Kidney (tissue), 14 donors: ENCODE measurements around the gene KRT37. TPM values are rescaled to one million over a fixed set of nuclear protein-coding genes. Genes with fewer than 3 reads are reported as not detected.

Experiments
- DNase-seq, 5 donors: peaks; one replicate each; pipeline ENCODE4 v3.0.0-alpha.2; 2013 to 2020
- FAIRE-seq: peaks from 2 replicates; lab custom pipeline; 2012; peaks lifted over from hg19 to GRCh38; lab: Jason Lieb, UNC
- H3K27ac ChIP-seq, 2 donors: one replicate each; pipeline ENCODE4 v1.7.0; 2013; ENCODE audit warnings: low read depth in 2 of 2, low read length in 2 of 2, inconsistent platforms in 1 of 2
- H3K27me3 ChIP-seq: one replicate; pipeline ENCODE4 v1.7.1; 2013; ENCODE audit warnings: low read length, inconsistent platforms; ENCODE audit not compliant: control insufficient read depth, insufficient read depth
- H3K36me3 ChIP-seq, 3 donors: one replicate each; pipeline versions ENCODE4 v1.7.0 to v1.7.1; 2013; ENCODE audit warnings: low read length in 3 of 3, control low read depth in 1 of 3, inconsistent platforms in 1 of 3; ENCODE audit not compliant: insufficient read depth in 3 of 3, control insufficient read depth in 2 of 3
- H3K4me1 ChIP-seq, 3 donors: one replicate each; pipeline versions ENCODE4 v1.7.0 to v1.7.1; 2013; ENCODE audit warnings: low read length in 3 of 3, inconsistent platforms in 1 of 3, low read depth in 1 of 3; ENCODE audit not compliant: control insufficient read depth in 2 of 3, insufficient read depth in 2 of 3
- H3K4me3 ChIP-seq, 3 donors: one replicate each; pipeline versions ENCODE4 v1.7.0 to v1.8.1; 2013; ENCODE audit warnings: low read length in 3 of 3, control low read depth in 1 of 3, inconsistent platforms in 1 of 3
- H3K9ac ChIP-seq, 3 donors: one replicate each; pipeline versions ENCODE4 v1.7.0 to v1.7.1; 2013; ENCODE audit warnings: low read length in 3 of 3, control low read depth in 1 of 3, inconsistent platforms in 1 of 3
- H3K9me3 ChIP-seq, 3 donors: one replicate each; pipeline versions ENCODE4 v1.7.0 to v1.7.1; 2013; ENCODE audit warnings: low read length in 3 of 3, control low read depth in 1 of 3, inconsistent platforms in 1 of 3; ENCODE audit not compliant: control insufficient read depth in 2 of 3, insufficient read depth in 1 of 3
- intact Hi-C: fragments of 100-400 bp; cut with DNase I; formaldehyde crosslinking; loops from one replicate; pipeline ENCODE4 v1.11.1; 2022
- polyA plus RNA-seq: library from polyadenylated mRNA; stranded (reverse); fragments of 350-450 nt; fragmentation: Illumina TruSeq; extraction: RNeasy Lipid Tissue Mini Kit (QIAGEN cat#74804); gene quantifications from one replicate; pipeline ENCODE4 v1.2.3, GENCODE V29; 2014; ENCODE audit warnings: low read depth, low replicate concordance; ENCODE audit not compliant: insufficient read depth
- total RNA-seq: library from RNA; stranded (reverse); fragmentation: NEBNext Ultra II Directional; extraction: Animal tissue kit (Norgen Biotek cat#: 25700); gene quantifications from one replicate; pipeline ENCODE4 v1.2.1, GENCODE V29; 2021
- TF ChIP-seq, protein P1 (sequence below): IDR thresholded peaks from 3 replicates; pipeline ENCODE4 v1.5.1; 2012; ENCODE audit warnings: mild to moderate bottlenecking, moderate library complexity, borderline replicate concordance; ENCODE audit not compliant: insufficient read depth; ENCODE audit errors: extremely low read depth
- donor health status: control.
- donor health status: control.
- donor health status: control.
- donor health status: control.
- donor health status: control.
- donor health status: DM: yes; HTN: yes; CAD: no.
- donor health status: Normal renal cell carcinoma (clear cell type).

KRT37 gene
- total and polyA plus RNA-seq, 2 donors from 2014 or later: not detected

DNA sequence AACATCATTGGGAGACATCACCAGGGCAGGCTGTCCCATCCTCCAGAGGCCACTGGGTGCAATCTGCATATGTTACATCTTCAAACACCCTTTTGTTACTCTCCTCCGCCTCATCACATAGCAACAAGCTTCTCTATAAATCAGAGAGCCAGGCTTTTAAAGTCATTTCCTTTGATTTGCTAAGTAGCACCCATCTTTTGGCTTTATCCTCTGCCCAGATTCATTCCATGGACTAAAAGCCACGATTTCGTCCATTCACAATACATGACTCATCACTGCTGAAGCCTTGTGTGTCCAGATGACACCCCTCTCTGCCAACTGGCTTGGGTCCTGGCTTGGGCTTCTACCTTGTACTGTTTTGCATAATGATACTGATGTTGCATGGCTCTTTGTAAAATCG is 18.4 kb upstream of the KRT37 start:
- TF ChIP-seq, protein P1, sequence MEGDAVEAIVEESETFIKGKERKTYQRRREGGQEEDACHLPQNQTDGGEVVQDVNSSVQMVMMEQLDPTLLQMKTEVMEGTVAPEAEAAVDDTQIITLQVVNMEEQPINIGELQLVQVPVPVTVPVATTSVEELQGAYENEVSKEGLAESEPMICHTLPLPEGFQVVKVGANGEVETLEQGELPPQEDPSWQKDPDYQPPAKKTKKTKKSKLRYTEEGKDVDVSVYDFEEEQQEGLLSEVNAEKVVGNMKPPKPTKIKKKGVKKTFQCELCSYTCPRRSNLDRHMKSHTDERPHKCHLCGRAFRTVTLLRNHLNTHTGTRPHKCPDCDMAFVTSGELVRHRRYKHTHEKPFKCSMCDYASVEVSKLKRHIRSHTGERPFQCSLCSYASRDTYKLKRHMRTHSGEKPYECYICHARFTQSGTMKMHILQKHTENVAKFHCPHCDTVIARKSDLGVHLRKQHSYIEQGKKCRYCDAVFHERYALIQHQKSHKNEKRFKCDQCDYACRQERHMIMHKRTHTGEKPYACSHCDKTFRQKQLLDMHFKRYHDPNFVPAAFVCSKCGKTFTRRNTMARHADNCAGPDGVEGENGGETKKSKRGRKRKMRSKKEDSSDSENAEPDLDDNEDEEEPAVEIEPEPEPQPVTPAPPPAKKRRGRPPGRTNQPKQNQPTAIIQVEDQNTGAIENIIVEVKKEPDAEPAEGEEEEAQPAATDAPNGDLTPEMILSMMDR: no peak
- Histone ChIP-seq H3K27me3 (no peaks in the 10 kb centered on the region), H3K4me3 (no peak overlapping the region), H3K36me3 (no peaks in the 10 kb centered on the region), H3K4me1 (no peaks in the 10 kb centered on the region), H3K9ac (no peak overlapping the region), H3K27ac (no peak overlapping the region), H3K9me3 (no peaks in the 10 kb centered on the region)
- intact Hi-C loops: no loop called here
- no peak for FAIRE-seq
- no peak for DNase-seq

DNA sequence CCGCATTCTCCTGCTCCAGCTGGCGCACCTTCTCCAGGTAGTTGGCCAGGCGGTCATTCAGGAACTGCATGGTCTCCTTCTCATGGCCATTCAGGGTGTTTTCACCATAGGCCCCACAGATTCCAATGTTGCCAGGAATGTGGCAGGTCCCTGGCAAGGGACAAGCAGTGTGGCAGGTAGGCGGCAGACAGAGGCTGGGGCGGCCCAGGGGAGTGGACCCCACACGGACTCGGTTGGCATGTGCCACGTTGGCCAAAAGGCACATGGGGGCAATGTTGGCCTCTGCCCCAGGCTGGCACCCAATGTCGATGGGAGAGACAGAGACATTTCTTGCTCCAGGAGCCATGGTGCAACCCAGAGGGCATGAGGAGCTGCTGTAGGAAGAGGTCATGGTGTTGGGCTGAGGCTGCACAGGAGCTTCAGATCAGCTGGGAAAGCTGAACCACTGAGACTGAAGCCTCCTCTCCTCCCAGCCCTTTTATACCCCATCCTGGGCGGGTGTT is 16.2 kb upstream of the KRT37 start, which contains the start of gene KRT38:
Gene KRT38, minus strand, starts transcription at position 453 of the 503 bp plus-strand sequence. Its CDS starts 62 bp downstream, at position 391.
- intact Hi-C loops: no loop called here
- TF ChIP-seq, protein P1: no peak
- DNase-seq: no peak

DNA sequence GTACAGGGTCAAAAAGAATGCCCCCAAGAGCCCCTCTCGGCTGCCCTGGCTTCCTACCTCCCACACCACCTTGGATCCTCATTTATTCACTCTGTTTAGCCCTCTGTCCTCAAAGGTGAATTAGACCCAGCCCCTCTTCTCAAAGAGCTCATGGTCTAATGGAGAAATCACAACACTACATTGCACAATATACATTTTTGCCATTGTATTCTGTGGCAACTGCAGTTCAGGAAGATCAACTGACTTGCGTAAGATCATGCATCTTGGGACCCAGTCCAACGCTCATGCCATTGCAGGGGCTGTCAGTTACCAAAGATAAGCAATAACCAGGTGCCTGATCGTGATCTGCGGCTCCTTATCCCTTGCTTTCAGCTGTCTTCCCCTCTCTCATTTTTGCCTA is 15.0 kb upstream of the KRT37 start:
- Histone ChIP-seq H3K27me3 (no peaks in the 10 kb centered on the region), H3K4me3 (no peak overlapping the region), H3K4me1 (no peaks in the 10 kb centered on the region), H3K36me3 (no peaks in the 10 kb centered on the region), H3K27ac (no peak overlapping the region), H3K9ac (no peak overlapping the region), H3K9me3 (no peaks in the 10 kb centered on the region)
- TF ChIP-seq, protein P1: no peak
- no peak for DNase-seq
- FAIRE-seq: no peak
- intact Hi-C loops: no loop called here

More for the DNA sequence above, 16.2 kb upstream of the KRT37 start, which contains the start of gene KRT38:
- Histone ChIP-seq H3K9ac (no peak within 1 kb of the TSS), H3K36me3 (no peaks in the 10 kb centered on the region), H3K4me3 (no peak within 1 kb of the TSS), H3K27ac (no peak within 1 kb of the TSS), H3K4me1 (no peaks in the 10 kb centered on the region), H3K9me3 (no peaks in the 10 kb centered on the region), H3K27me3 (no peaks in the 10 kb centered on the region)
- no peak for FAIRE-seq

DNA sequence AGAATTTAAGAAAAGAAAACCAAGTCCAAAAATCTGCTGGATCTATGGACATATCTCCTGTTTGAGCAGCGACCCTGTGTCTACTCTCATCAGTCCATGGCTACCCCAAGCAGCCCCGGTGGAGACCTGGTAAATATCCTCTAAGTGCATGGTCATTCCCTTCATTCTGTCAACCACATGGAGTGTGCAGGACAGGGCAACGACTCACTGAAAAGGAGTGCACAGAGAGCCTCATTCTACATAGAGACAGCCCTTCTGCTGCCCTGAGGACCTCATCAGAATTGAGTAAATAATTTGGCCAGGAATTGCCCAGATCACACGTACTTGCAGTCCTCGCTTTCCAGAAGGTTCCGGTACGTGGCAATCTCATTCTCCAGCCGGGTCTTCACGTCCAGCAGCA is 13.4 kb upstream of the KRT37 start:
- FAIRE-seq: no peak
- intact Hi-C loops: no loop called here
- Histone ChIP-seq H3K9ac (no peak overlapping the region), H3K4me3 (no peak overlapping the region), H3K4me1 (no peaks in the 10 kb centered on the region), H3K27me3 (no peaks in the 10 kb centered on the region), H3K36me3 (no peaks in the 10 kb centered on the region), H3K27ac (no peak overlapping the region), H3K9me3 (no peaks in the 10 kb centered on the region)
- DNase-seq: no peak
- TF ChIP-seq, protein P1: no peak
